Gastroesophageal sphincter (tissue), 2 donors: ENCODE results near the gene SDK2.

ENCODE experiments used
- POLR2A ChIP-seq, 2 donors: fragments of 450-650 bp; IDR thresholded peaks; one replicate each; pipeline ENCODE4 v1.6.1; 2017; ENCODE audit warnings: antibody characterized with exemption in 2 of 2, mild to moderate bottlenecking in 2 of 2, moderate library complexity in 1 of 2
- POLR2AphosphoS5 ChIP-seq: sonication (generic); formaldehyde crosslinking; IDR thresholded peaks from one replicate; pipeline ENCODE4 v1.6.1; 2017; ENCODE audit warnings: antibody characterized with exemption

GRCh38 chr17:73657473-73658116 lies 13.3 kb upstream of the SDK2 start:
- TF ChIP-seq POLR2AphosphoS5 (no peak), POLR2A (IDR thresholded peaks at IDR 0.05) (no peak)
